Pancreas (tissue), 10 donors: ENCODE data around the gene PAX8. TPM values are rescaled to one million over a fixed set of nuclear protein-coding genes. Genes with fewer than 3 reads are reported as not detected.

Experiments
- ATAC-seq, 4 donors: fragments of 200-7000 bp; cut with Tn5 transposase; one replicate each; pipeline versions ENCODE4 v1.8.0 to v1.9.1; 2020; ENCODE audit warnings: mild to moderate bottlenecking in 4 of 4, moderate library complexity in 4 of 4
- DNase-seq, 6 donors: peaks; one replicate each; pipeline ENCODE4 v3.0.0-alpha.2; 2020
- FAIRE-seq: peaks from 2 replicates; lab custom pipeline; 2012; peaks lifted over from hg19 to GRCh38; lab: Jason Lieb, UNC
- H3K27ac ChIP-seq, 4 donors: fragments of 200-600 bp; sonication (generic); 1 replicate in 3 of 4; 2 replicates in 1 of 4; pipeline versions ENCODE4 v1.5.0 to v1.8.0; 2020
- H3K27me3 ChIP-seq, 4 donors: fragments of 200-600 bp; one replicate each; pipeline ENCODE4 v1.8.0; 2021
- H3K36me3 ChIP-seq, 3 donors: fragments of 200-600 bp; sonication (generic) in 1 of 3; one replicate each; pipeline versions ENCODE4 v1.5.0 to v1.8.0; 2020 to 2021
- H3K4me1 ChIP-seq, 3 donors: fragments of 200-600 bp; one replicate each; pipeline ENCODE4 v1.8.0; 2021
- H3K4me3 ChIP-seq, 4 donors: fragments of 200-600 bp; sonication (generic) in 2 of 4; one replicate each; pipeline versions ENCODE4 v1.5.0 to v1.8.0; 2020 to 2021
- H3K9me3 ChIP-seq, 4 donors: fragments of 200-600 bp; one replicate each; pipeline ENCODE4 v1.8.0; 2021
- WGBS, 2 donors: extraction: QIAGEN DNeasy Blood & Tissue Kit; methylation state at CpG; one replicate each; pipeline ENCODE4 v1.1.7; 2013; 5-methylcytosine and 5-hydroxymethylcytosine counted together
- intact Hi-C, 3 donors: fragments of 100-400 bp; cut with DNase I; formaldehyde crosslinking; loops; one replicate each; pipeline versions ENCODE4 v1.11.1 to v1.14.2; 2022
- polyA plus RNA-seq, 2 donors: library from polyadenylated mRNA; stranded (reverse); fragments of 200-250 nt; gene quantifications; one replicate each; pipeline ENCODE4 v1.2.3, GENCODE V29; 2013
- total RNA-seq, 6 donors: library from RNA; stranded (reverse); fragmentation: NEBNext Ultra II Directional in 4 of 6; extraction: Animal tissue kit (Norgen Biotek cat#: 25700) in 4 of 6; gene quantifications; one replicate each; pipeline versions ENCODE4 v1.2.1 to v1.2.4, GENCODE V29; 2021 to 2023
- TF ChIP-seq, protein P1 (sequence below), 4 donors: fragments of 200-600 bp; sonication (generic) in 3 of 4; IDR thresholded peaks; one replicate each; pipeline versions ENCODE4 v1.5.0 to v1.8.0; 2021; ENCODE audit warnings: antibody characterized with exemption in 4 of 4
- donor health status: healthy with polysubstance abuse.
- donor health status: DM: no; HTN: no; CAD: no; lungs with moderate emphysema.
- donor health status: DM: no; HTN: no; CAD: no.
- donor health status: control.
- donor health status: control.
- donor health status: Bipolar disorder and iron deficiency.
- donor health status: DM: yes; HTN: yes; CAD: no.
- donor health status: DM: no; HTN: no; CAD: no.
- donor health status: DM: no; HTN: no; CAD: no.
- donor health status: DM: yes; HTN: yes; CAD: no.

PAX8 gene
- total and polyA plus RNA-seq, 8 donors = 0.23 to 1.1 (median 0.55) TPM; not detected in 2

DNA sequence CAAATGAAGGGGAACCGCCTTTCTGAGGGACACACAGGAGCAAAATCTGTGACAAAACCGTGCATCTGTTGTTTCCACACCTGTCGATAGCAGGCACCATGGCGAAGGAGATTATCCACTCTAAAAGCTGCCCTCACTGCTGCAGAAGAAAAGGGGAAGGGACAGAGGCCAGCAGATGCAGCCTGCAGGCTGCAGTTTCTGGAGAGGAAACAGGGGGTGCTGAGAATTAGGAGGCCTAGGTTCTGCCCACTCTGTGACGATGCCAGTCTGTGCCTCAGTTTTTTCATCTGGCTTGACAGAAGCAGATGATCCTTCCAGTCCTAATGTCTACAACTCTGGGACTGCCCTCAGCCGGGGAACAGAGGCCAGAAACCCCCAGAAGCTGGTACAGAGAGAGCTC, 17.7 kb downstream of the PAX8 start:
- intact Hi-C loops = no loop called here
- TF ChIP-seq, protein P1, sequence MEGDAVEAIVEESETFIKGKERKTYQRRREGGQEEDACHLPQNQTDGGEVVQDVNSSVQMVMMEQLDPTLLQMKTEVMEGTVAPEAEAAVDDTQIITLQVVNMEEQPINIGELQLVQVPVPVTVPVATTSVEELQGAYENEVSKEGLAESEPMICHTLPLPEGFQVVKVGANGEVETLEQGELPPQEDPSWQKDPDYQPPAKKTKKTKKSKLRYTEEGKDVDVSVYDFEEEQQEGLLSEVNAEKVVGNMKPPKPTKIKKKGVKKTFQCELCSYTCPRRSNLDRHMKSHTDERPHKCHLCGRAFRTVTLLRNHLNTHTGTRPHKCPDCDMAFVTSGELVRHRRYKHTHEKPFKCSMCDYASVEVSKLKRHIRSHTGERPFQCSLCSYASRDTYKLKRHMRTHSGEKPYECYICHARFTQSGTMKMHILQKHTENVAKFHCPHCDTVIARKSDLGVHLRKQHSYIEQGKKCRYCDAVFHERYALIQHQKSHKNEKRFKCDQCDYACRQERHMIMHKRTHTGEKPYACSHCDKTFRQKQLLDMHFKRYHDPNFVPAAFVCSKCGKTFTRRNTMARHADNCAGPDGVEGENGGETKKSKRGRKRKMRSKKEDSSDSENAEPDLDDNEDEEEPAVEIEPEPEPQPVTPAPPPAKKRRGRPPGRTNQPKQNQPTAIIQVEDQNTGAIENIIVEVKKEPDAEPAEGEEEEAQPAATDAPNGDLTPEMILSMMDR (IDR thresholded peaks at IDR 0.05) = no peak
- H3K9me3 ChIP-seq = no peaks in the 10 kb centered on the region
- no peaks in the 10 kb centered on the region for H3K27me3 ChIP-seq
- FAIRE-seq = no peak
- H3K36me3 ChIP-seq = no peaks in the 10 kb centered on the region
- no peak overlapping the region for H3K4me3 ChIP-seq
- peak in 1 of 4 donors; percentile 35 for ATAC-seq
- 75 to 81% methylated on average over 6 of the region's 6 CpGs for WGBS, 2 donors
- no peak for DNase-seq
- no peaks in the 10 kb centered on the region for H3K4me1 ChIP-seq
- no peak overlapping the region for H3K27ac ChIP-seq

DNA sequence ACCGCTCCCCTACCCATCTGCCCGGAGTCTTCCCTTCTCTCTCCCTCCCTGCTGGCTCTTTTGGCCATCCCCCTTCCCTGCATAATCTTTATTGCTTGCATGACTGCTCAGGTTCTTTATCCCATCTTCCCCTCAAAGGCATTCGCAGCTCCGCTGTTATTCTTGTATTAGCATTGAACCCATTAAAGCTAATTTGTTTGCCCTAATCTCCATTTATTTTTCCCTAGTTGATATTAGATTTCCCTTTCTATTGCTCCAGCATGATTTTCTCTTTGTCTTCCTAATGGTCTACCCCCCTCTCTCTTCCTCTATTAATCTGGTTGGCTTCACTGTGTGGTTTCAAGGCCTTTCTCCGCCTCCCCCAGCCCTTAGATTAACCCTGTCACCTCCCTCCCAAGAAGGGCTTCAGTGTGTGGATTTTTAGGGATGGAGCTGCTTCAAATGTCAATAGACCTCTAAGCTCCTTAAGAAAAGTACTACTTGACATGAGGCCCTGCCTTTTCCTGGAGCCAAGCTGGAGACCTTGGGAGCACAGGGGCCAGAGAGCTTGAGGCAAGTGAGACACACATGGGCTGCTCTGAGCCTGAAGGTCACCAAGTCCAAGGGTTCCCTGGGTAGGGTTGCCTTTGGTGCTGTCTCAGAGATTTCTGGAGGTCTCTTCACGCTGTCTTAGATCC, 20.1 kb downstream of the PAX8 start:
- ATAC-seq (no peak), DNase-seq (no peak), FAIRE-seq (no peak)
- TF ChIP-seq, protein P1 (IDR thresholded peaks at IDR 0.05) = no peak
- H3K36me3 ChIP-seq = no peaks in the 10 kb centered on the region
- intact Hi-C loops = loop anchor here in 2 of 3 donors (10.0 kb wide), 1 partner anchor 106 kb away; no protein-coding TSS in a partner anchor
- H3K27me3 ChIP-seq = no peaks in the 10 kb centered on the region
- H3K4me3 ChIP-seq = no peak overlapping the region
- WGBS, 2 donors = 82 to 93% methylated on average over 6 of the region's 6 CpGs
- no peak overlapping the region for H3K27ac ChIP-seq
- no peaks in the 10 kb centered on the region for H3K4me1 ChIP-seq
- H3K9me3 ChIP-seq = no peaks in the 10 kb centered on the region

DNA sequence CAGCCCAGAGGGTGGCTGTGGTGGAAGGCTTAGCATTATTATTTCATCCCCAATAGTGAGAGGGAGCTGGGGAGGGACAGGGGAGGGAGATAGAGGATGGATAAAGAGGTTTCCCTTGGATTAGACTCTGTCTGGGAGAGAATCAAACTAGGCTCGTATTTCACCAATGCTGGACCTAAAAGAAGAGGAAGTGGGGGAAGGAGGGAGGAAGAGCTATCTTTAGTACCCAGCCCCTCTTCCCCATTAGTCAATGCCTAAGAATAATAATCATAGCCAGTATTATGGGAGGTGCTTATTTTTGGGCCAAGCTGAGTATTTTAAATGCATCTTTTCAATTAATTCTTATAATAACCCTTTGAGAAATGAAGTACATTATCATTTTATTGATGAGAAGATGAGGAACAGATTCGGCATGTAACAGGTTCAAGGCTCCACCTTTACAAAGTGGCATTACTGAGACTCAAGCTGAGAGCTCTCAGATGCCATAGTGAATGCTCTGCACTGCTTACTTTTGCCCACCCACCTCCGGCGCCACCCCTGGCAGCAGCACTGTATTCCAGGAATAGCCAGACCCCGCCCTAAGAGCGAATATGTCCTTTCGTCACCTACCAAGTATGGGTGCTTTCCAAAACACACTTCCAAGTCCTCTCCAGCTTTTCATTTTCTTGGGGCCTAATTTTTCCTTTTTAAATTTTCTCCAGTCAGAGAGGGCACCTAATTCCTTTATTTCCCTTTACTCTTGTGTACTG, 21.0 kb downstream of the PAX8 start:
- H3K36me3 ChIP-seq = no peaks in the 10 kb centered on the region
- no peaks in the 10 kb centered on the region for H3K9me3 ChIP-seq
- no peak overlapping the region for H3K27ac ChIP-seq
- FAIRE-seq (no peak), DNase-seq (no peak), ATAC-seq (peak in 1 of 4 donors; percentile 39)
- intact Hi-C loops = loop anchor here in 2 of 3 donors (10.0 kb wide), 1 partner anchor 107 kb away; no protein-coding TSS in a partner anchor
- no peak overlapping the region for H3K4me3 ChIP-seq
- no peaks in the 10 kb centered on the region for H3K4me1 ChIP-seq
- H3K27me3 ChIP-seq = no peaks in the 10 kb centered on the region
- 72 to 89% methylated on average over 7 of the region's 7 CpGs for WGBS, 2 donors
- TF ChIP-seq, protein P1 (IDR thresholded peaks at IDR 0.05) = no peak

DNA sequence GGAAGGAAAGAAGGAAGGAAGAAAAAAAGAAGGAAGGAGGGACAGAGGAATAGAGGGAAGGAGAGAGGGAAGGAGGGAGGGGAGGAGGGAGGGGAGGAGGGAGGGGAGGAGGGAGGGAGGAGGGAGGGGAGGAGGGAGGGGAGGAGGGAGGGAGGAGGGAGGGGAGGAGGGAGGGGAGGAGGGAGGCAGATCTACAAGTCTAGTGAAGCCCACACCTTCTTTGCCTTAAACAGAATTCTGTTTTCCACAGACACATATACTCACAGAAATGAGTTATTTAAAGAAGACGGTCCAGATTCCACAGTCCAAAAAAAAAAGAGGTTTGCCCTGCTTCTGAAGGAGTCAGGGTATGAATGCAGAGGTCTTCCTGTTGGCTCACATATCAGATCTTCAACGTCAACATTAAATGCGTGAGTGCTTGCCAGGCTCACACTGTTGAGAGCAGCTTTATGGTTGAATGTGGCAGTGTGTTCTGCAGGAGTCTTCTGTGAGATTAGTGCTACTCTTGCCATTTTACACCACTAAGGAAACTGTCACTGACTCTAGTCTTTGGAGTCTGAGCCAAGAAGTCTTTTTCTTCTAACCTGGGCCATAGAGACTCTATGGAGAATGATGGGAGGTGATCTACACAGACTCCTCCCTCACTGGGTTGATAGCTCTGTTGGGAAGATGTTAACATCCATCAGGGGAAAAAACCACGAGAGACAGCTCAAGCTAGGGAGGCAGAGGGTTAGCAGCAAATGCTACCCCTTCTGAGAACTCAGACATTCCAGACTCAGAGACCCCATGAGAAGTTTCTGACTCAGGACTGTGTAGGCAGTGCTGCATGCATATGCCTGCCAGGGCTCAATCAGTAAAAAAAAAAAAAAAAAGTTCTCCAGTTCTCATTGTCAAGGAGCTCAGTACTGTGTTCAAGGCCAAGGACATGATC, 23.3 kb downstream of the PAX8 start:
- Histone ChIP-seq H3K9me3 (no peaks in the 10 kb centered on the region), H3K4me3 (no peak overlapping the region), H3K27me3 (no peaks in the 10 kb centered on the region), H3K4me1 (no peaks in the 10 kb centered on the region), H3K36me3 (no peaks in the 10 kb centered on the region), H3K27ac (no peak overlapping the region)
- ATAC-seq (no peak), FAIRE-seq (no peak), DNase-seq (no peak)
- TF ChIP-seq, protein P1 (IDR thresholded peaks at IDR 0.05) = no peak
- intact Hi-C loops = loop anchor here in 2 of 3 donors (10.0 kb wide), 1 partner anchor 109 kb away; no protein-coding TSS in a partner anchor
- 46 to 74% methylated on average over 4 of the region's 4 CpGs for WGBS, 2 donors
